ENCODE measurements around the gene AOPEP. TPM values are rescaled to one million over a fixed set of nuclear protein-coding genes. Genes with fewer than 3 reads are reported as not detected.
A peak's percentile ranks its signal among the peaks of the same experiment; 100 is the strongest.

Gene AOPEP
- total RNA-seq, 1 experiment from 2014 or later: 89.5 TPM

DNA sequence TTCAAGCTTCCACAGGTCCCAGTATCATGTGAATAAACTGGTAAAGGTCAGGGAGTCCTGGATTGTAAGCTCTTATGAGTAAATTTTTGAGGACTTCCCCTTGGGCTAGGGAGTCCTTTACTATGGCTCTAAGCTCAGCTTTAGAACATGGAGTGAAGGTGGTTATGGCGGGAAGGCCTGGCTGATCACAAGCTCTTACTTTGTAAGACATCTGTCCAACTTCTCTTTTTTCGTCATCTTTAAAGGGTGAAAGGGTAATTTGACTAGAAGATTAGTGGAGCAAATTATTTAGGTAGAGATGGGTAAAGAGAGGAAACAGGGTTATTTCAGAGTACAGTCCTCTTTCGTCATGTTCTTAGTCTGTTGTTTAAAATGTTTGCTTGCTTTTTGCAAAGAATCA lies 155.4 kb downstream of the AOPEP start:
- TF ChIP-seq, protein P1, sequence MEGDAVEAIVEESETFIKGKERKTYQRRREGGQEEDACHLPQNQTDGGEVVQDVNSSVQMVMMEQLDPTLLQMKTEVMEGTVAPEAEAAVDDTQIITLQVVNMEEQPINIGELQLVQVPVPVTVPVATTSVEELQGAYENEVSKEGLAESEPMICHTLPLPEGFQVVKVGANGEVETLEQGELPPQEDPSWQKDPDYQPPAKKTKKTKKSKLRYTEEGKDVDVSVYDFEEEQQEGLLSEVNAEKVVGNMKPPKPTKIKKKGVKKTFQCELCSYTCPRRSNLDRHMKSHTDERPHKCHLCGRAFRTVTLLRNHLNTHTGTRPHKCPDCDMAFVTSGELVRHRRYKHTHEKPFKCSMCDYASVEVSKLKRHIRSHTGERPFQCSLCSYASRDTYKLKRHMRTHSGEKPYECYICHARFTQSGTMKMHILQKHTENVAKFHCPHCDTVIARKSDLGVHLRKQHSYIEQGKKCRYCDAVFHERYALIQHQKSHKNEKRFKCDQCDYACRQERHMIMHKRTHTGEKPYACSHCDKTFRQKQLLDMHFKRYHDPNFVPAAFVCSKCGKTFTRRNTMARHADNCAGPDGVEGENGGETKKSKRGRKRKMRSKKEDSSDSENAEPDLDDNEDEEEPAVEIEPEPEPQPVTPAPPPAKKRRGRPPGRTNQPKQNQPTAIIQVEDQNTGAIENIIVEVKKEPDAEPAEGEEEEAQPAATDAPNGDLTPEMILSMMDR (IDR thresholded peaks at IDR 0.05; ENCODE audit: unreplicated experiment): no peak

DNA sequence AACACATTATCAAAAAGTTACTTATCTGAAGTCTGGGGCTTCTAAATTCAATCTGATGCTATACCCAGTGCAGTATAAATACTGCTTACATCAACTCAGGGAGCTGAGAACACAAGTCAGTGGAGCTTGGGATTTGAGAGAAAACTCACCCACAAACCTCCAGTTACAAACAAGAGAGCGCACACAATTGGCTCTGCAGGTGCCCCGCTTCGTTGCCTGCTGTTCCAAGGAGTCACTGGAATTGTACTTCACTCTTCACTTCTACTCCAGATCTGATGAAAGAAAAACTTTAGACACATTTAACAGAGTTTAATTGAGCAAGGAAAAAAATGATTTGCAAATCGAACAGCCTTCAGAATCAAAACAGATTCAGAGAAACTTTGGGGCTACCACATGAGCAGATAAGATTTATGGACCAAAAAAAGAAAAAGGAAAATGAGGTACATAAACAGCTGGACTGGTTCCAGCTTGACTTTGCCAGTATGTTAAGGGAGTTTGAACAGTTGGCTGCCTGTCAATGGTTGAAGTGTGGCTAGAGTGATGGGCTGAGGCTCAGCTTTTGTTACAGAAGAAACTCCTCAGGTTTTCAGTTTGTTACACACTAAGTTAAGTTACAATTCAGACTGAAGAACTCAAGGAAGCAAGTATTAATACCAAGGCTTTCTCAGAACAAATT lies 156.6 kb downstream of the AOPEP start:
- CTCF ChIA-PET: interaction anchor here (0.6 kb wide), 1 partner anchor 65 kb away, joined by 3 read pairs; no protein-coding TSS in a partner anchor
- H3K4me3 Mint-ChIP-seq (ENCODE audit: low read depth, unreplicated experiment): no peak overlapping the region
- peaks cover 14% of the 10 kb centered on the region for H3K4me1 Mint-ChIP-seq (ENCODE audit: low read depth, unreplicated experiment)
- H3K36me3 Mint-ChIP-seq (ENCODE audit: insufficient read depth, unreplicated experiment): no peaks in the 10 kb centered on the region
- intact Hi-C loops (cut with micrococcal nuclease; ENCODE audit: unreplicated experiment): no loop called here
- H3K9me3 Mint-ChIP-seq (ENCODE audit: low read depth, unreplicated experiment): no peaks in the 10 kb centered on the region
- no TSS peak for BruUV-seq (replicated peaks)
- H3K27ac Mint-ChIP-seq (ENCODE audit: unreplicated experiment): no peak overlapping the region
- DNase-seq: no peak
- no peaks in the 10 kb centered on the region for H3K27me3 Mint-ChIP-seq (ENCODE audit: unreplicated experiment)
- TF ChIP-seq, protein P1 (IDR thresholded peaks at IDR 0.05; ENCODE audit: unreplicated experiment): no peak

More for the DNA sequence above, 155.4 kb downstream of the AOPEP start:
- CTCF ChIA-PET: no interaction called here
- Mint-ChIP-seq H3K36me3 (ENCODE audit: insufficient read depth, unreplicated experiment) (no peaks in the 10 kb centered on the region), H3K27me3 (ENCODE audit: unreplicated experiment) (no peaks in the 10 kb centered on the region), H3K27ac (ENCODE audit: unreplicated experiment) (no peak overlapping the region), H3K4me3 (ENCODE audit: low read depth, unreplicated experiment) (no peak overlapping the region), H3K4me1 (ENCODE audit: low read depth, unreplicated experiment) (peaks cover 10% of the 10 kb centered on the region), H3K9me3 (ENCODE audit: low read depth, unreplicated experiment) (no peaks in the 10 kb centered on the region)
- no TSS peak for BruUV-seq (replicated peaks)
- intact Hi-C loops (cut with micrococcal nuclease; ENCODE audit: unreplicated experiment): no loop called here
- DNase-seq: no peak

DNA sequence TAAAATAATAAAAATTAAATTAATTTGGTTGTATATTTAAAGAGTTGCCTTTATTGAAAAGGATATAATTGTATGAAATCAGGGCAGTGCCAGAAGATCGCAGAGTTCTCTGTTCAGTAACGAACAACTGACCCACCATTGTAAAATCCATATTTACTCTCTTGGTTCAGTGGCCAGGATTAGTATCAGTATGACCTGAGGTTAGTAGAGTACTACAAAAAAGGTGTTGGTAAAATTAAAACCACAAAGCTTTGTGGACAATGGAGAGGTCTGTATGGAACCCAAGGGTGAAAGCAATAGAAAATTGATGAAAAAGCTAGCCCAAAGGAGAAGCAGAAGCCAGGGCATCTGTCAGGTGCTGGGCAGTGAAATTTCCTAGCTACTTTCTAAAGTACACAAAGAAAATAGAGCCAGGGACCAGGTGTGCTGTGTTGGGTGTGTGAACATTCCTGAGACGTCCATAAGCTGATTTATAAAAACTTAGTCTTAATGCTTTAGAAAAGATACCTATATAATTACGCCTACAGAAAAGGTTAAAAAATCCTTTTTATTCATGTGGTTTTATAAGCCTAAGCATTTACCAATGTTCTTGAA lies 159.5 kb downstream of the AOPEP start:
- no peak for DNase-seq
- Mint-ChIP-seq H3K4me1 (ENCODE audit: low read depth, unreplicated experiment) (peaks cover 28% of the 10 kb centered on the region), H3K27me3 (ENCODE audit: unreplicated experiment) (no peaks in the 10 kb centered on the region), H3K9me3 (ENCODE audit: low read depth, unreplicated experiment) (peaks cover 2% of the 10 kb centered on the region), H3K27ac (ENCODE audit: unreplicated experiment) (peak overlapping the region; percentile 86), H3K4me3 (ENCODE audit: low read depth, unreplicated experiment) (no peak overlapping the region), H3K36me3 (ENCODE audit: insufficient read depth, unreplicated experiment) (no peaks in the 10 kb centered on the region)
- CTCF ChIA-PET: interaction anchor here (0.6 to 1.0 kb wide), 2 partner anchors 27 to 365 kb away, joined by 3 read pairs; no protein-coding TSS in a partner anchor
- BruUV-seq (replicated peaks): no TSS peak
- intact Hi-C loops (cut with micrococcal nuclease; ENCODE audit: unreplicated experiment): no loop called here
- TF ChIP-seq, protein P1 (IDR thresholded peaks at IDR 0.05; ENCODE audit: unreplicated experiment): no peak

DNA sequence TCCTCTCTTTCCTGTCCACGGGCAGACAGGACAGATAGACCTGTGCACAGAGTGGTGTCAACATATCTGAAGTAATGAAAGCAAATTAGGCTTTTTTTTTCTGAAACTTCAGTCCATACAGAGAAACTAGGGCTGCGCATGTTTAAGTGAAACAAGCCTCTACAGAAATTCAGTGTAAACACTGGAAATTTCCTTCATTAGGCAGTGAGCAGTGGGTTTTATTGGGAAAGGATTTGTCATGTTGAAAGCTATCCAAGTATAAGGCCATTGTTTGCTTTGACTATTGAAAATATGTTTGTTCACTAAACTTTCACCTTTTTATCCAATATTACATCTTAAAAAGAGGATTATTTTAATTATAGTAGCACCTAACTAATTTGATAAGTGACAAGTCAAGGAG lies 161.2 kb downstream of the AOPEP start:
- Mint-ChIP-seq H3K27ac (ENCODE audit: unreplicated experiment) (peak overlapping the region; percentile 56), H3K9me3 (ENCODE audit: low read depth, unreplicated experiment) (peaks cover 2% of the 10 kb centered on the region), H3K36me3 (ENCODE audit: insufficient read depth, unreplicated experiment) (no peaks in the 10 kb centered on the region), H3K4me3 (ENCODE audit: low read depth, unreplicated experiment) (no peak overlapping the region), H3K4me1 (ENCODE audit: low read depth, unreplicated experiment) (peaks cover 45% of the 10 kb centered on the region), H3K27me3 (ENCODE audit: unreplicated experiment) (no peaks in the 10 kb centered on the region)
- TF ChIP-seq, protein P1 (IDR thresholded peaks at IDR 0.05; ENCODE audit: unreplicated experiment): no peak
- intact Hi-C loops (cut with micrococcal nuclease; ENCODE audit: unreplicated experiment): no loop called here
- DNase-seq: no peak
- CTCF ChIA-PET: no interaction called here
- BruUV-seq (replicated peaks): no TSS peak
